ENCODE data around the gene PA2G4.

DNA sequence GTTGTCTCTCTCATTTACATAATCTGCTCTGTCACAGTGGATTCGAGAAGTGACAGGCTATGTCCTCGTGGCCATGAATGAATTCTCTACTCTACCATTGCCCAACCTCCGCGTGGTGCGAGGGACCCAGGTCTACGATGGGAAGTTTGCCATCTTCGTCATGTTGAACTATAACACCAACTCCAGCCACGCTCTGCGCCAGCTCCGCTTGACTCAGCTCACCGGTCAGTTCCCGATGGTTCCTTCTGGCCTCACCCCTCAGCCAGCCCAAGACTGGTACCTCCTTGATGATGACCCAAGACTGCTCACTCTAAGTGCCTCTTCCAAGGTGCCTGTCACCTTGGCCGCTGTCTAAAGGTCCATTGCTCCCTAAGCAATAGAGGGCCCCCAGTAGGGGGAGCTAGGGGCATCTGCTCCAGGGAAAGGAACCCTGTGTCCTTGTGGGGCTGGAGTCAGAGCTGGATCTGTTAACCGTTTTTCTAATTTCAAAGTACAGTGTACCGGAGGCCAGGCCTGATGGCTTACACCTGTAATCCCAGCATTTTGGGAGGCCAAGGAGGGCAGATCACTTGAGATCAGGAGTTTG, 19.3 kb upstream of the PA2G4 start:
- TF ChIP-seq, protein P1, sequence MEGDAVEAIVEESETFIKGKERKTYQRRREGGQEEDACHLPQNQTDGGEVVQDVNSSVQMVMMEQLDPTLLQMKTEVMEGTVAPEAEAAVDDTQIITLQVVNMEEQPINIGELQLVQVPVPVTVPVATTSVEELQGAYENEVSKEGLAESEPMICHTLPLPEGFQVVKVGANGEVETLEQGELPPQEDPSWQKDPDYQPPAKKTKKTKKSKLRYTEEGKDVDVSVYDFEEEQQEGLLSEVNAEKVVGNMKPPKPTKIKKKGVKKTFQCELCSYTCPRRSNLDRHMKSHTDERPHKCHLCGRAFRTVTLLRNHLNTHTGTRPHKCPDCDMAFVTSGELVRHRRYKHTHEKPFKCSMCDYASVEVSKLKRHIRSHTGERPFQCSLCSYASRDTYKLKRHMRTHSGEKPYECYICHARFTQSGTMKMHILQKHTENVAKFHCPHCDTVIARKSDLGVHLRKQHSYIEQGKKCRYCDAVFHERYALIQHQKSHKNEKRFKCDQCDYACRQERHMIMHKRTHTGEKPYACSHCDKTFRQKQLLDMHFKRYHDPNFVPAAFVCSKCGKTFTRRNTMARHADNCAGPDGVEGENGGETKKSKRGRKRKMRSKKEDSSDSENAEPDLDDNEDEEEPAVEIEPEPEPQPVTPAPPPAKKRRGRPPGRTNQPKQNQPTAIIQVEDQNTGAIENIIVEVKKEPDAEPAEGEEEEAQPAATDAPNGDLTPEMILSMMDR (IDR thresholded peaks at IDR 0.05; ENCODE audit: poor library complexity) = peak; percentile 7
- no peak for TF ChIP-seq EZH2 (IDR thresholded peaks at IDR 0.05; ENCODE audit: borderline replicate concordance)
